GM12872 (cell line): ENCODE results near the gene FAM89A.
A peak's percentile ranks its signal among the peaks of the same experiment; 100 is the strongest.

Experiments used
- TF ChIP-seq, protein P1 (sequence below): IDR thresholded peaks from 3 replicates; pipeline ENCODE4 v1.5.1; 2011; ENCODE audit warnings: low read depth, mild to moderate bottlenecking, low read length, moderate library complexity; ENCODE audit not compliant: insufficient read depth

FAM89A gene

DNA sequence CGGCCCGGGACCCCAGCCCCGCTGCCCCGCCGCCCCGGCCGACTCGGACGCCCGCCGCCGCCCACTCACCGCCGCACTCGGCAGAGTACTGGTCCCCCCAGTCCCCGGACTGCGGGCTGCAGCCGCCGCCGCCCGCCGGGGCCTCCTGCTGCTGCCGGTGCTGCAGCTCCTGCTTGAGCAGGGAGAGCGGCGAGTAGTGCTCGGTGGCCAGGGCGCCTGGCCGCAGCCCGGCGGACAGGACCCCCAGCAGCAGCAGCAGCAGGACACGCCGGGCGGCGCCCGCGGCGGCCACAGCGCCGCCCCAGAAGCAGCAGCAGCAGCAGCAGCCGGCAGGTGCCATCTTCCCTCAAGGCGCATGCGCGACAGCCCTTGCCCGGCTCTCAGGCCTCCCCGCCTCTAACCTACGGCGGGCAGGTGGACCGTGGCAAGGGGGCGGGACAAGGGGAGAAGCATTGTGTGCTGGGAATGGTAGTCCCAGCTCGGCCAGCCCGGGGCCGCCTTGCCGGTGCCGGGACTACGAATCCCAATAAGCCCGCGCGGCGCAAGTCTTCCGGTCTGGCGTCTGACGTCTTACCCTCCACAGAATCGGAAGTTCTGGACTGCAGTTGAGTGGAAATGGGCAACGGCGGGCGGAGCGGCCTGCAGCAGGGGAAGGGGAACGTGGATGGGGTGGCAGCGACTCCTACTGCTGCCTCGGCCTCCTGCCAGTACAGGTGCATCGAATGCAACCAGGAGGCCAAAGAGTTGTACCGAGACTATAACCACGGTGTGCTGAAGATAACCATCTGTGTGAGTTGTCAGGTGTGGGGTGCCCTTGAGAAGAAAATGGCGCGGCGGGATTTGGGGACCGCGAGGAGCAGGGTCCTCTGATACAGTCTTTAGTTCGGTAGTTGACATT, 61.3 kb downstream of the FAM89A start, which contains the start of the genes ARV1 and TTC13:
ARV1 (plus strand) TSS at position 604 of the 898 bp plus-strand sequence; CDS start at position 616, 12 bp downstream.
TTC13 (minus strand) TSS at position 371 of the 898 bp plus-strand sequence; CDS start at position 340, 31 bp downstream.
- TF ChIP-seq, protein P1, sequence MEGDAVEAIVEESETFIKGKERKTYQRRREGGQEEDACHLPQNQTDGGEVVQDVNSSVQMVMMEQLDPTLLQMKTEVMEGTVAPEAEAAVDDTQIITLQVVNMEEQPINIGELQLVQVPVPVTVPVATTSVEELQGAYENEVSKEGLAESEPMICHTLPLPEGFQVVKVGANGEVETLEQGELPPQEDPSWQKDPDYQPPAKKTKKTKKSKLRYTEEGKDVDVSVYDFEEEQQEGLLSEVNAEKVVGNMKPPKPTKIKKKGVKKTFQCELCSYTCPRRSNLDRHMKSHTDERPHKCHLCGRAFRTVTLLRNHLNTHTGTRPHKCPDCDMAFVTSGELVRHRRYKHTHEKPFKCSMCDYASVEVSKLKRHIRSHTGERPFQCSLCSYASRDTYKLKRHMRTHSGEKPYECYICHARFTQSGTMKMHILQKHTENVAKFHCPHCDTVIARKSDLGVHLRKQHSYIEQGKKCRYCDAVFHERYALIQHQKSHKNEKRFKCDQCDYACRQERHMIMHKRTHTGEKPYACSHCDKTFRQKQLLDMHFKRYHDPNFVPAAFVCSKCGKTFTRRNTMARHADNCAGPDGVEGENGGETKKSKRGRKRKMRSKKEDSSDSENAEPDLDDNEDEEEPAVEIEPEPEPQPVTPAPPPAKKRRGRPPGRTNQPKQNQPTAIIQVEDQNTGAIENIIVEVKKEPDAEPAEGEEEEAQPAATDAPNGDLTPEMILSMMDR = peak; percentile 67

DNA sequence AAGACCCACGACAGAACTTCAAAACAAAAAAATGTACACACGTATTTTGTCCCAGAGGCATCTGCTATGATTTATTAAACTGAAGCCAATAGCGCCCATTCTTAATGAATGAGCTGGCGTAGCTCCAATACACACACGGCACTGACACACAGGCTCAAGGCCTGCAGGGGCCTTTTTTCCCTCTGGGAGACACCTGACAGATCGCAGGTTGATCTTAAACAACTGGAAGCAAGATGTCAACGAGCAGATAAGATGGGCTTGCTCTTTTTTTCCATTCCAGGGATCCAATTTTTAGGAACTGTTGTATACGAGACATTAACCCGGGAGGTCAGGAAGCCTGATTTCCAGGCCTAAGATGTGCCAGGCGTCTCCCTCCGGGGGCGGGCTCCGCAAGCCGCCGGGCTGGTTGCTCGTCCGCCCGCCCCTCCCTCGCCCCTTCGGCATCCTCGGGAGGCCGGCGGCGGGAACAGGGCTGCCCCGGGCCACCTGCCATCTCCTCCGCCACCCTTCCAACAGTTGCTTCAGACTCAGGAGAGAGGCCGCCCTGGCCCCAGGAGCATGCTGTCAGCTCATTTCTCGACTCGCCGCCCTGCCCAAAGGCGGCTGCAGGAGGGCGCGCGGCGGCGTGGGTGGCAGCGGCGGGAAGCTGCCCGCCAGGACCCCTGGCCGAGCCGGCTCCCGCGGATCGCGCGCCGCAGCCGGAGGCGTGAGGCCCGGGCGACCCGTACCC, 62.1 kb downstream of the FAM89A start:
- TF ChIP-seq, protein P1 = no peak

DNA sequence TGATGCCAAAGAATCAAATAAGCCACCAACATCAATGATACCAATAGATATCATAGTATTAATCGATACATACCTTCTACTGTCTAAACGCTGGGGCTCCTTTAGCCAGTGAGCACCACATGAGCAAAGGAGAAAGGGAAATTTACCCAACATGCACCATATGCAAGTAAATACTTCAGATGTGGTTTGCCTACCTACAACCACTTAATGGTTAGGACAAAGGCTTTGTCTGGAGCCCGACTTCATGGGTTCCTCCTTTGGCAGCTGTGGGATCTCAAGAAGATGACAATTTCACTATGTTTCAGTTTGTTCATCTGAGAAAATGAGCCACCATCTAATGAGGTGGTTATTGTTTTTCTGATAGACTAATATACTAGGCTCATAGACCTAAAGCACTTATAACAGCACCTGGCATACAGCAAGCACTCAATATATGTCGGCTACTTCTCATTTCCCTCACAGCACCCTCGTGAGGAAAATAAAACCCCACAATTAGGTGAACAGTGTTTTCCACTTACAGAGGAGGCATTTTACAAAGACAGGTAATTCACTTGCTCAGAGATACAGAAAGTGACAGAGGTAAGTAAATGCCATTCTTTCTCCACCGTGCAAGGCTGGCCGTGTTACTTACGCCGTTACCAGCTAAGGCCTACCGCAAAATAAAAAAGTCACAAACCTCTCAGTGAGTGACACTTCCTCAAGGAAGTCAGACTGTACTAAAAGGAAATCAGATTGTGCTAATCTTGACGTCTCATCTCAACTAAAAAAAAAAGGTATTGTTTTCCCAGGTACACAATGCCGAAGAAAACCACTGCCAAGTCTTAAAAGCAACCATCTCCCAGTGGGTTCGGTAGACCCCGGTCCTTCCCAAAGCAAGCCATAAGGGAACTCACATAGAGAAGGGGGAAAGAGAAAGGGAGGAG, 63.0 kb downstream of the FAM89A start:
- TF ChIP-seq, protein P1 = no peak

DNA sequence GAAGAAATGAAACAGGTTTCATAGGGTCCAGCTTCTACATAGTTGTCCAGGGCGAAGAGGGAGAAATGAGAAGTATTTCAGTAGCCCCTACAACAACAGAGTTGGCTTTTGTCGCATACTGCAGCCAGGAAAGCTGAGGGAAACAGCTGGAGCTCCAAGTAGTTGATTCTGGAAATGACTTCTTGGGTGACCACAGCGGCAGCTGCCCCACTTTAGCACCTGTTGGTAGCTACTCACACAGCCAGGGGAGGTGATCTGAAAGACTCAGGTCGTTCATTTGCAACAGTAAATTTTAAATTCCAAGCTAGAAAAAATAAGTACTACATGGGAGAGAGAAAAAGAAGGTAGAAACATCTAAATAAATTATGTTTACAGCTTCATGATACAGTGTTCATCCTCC, 63.7 kb downstream of the FAM89A start:
- TF ChIP-seq, protein P1 = no peak

DNA sequence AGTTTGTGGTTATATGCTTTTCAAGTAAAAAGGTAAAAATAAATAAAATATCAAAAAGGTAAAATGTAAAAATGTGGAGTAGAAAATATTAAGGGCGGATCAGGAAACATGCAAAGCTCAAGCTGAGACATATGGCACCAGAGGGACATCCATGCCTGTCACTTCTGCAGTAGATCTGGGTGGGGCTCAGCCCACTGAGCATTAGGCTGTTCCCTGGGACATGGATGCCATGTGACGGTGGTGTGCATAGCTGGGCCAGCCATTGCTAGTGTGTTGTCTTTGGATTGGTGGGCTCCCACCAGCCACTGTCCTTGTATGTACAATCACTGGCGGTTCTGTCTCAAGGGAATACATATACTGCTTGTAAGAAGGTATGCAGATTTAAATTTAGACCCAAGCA, 64.4 kb downstream of the FAM89A start:
- TF ChIP-seq, protein P1 = no peak

DNA sequence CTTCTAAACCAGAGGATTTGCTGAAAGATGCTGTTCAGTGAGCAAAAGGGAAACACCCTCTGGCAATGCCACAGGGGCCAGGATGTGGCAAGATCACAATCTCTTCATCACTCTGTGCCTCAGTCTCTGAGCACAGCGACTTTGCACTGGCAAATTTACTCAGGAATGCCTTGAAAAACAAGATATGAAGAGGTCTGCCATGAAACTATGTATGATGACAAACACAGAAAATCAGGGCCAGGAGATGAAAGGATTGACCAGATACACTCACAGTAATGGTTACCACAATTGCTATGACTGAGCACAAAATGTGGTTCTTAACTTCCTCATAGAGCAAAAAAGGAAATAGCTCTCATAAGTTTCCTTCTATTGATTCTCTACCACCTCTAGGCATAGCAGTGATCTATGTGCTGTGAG, 67.2 kb downstream of the FAM89A start:
- TF ChIP-seq, protein P1 = no peak
